ENCODE results near the gene SGMS1.

The SGMS1 gene

DNA sequence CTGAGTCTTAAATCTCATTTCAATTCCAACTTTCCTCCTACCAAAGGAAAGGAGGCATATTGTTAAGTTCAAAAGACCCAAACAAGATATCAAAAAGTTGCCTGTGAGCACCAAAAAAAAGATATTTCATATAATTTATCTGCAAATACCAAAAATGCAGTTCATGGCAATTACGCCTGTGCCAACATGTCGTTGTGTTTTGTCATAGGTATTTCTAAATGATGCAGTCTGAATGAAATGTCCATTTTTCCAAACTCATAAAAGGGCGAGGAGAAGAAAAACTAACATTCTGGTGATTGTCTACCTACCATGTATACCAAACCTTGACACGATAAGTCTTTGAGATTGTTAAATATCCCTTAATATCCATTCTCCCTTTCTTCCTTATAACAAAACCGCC, 109.8 kb downstream of the SGMS1 start:
- Histone ChIP-seq H3K4me1 (ENCODE audit: control insufficient read depth, low read length) (no peaks in the 10 kb centered on the region), H3K4me3 (ENCODE audit: low read length) (no peak overlapping the region), H3K4me2 (ENCODE audit: low read length) (no peak overlapping the region), H4K20me1 (ENCODE audit: control insufficient read depth, insufficient read depth, low read depth, low read length) (no peaks in the 10 kb centered on the region), H3K27me3 (ENCODE audit: control insufficient read depth, low read length) (no peaks in the 10 kb centered on the region), H3K9me3 (ENCODE audit: control insufficient read depth, insufficient read depth, low read length) (no peaks in the 10 kb centered on the region), H3K36me3 (ENCODE audit: control insufficient read depth, low read length) (no peaks in the 10 kb centered on the region), H3F3A (ENCODE audit: control insufficient read depth, insufficient read depth) (no peaks in the 10 kb centered on the region), H3K79me2 (ENCODE audit: control insufficient read depth, low read length) (no peaks in the 10 kb centered on the region), H3K9me2 (replicated peaks; ENCODE audit: control insufficient read depth, low read length) (no peaks in the 10 kb centered on the region), H3K27ac (ENCODE audit: low read depth, low read length) (no peak overlapping the region)
- TF ChIP-seq, protein P1, sequence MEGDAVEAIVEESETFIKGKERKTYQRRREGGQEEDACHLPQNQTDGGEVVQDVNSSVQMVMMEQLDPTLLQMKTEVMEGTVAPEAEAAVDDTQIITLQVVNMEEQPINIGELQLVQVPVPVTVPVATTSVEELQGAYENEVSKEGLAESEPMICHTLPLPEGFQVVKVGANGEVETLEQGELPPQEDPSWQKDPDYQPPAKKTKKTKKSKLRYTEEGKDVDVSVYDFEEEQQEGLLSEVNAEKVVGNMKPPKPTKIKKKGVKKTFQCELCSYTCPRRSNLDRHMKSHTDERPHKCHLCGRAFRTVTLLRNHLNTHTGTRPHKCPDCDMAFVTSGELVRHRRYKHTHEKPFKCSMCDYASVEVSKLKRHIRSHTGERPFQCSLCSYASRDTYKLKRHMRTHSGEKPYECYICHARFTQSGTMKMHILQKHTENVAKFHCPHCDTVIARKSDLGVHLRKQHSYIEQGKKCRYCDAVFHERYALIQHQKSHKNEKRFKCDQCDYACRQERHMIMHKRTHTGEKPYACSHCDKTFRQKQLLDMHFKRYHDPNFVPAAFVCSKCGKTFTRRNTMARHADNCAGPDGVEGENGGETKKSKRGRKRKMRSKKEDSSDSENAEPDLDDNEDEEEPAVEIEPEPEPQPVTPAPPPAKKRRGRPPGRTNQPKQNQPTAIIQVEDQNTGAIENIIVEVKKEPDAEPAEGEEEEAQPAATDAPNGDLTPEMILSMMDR (IDR thresholded peaks at IDR 0.05; ENCODE audit: low read depth, low read length, poor library complexity, severe bottlenecking) = no peak
- TF ChIP-seq EZH2phosphoT487 (IDR thresholded peaks at IDR 0.05; ENCODE audit: borderline replicate concordance, low read length) = no peak

DNA sequence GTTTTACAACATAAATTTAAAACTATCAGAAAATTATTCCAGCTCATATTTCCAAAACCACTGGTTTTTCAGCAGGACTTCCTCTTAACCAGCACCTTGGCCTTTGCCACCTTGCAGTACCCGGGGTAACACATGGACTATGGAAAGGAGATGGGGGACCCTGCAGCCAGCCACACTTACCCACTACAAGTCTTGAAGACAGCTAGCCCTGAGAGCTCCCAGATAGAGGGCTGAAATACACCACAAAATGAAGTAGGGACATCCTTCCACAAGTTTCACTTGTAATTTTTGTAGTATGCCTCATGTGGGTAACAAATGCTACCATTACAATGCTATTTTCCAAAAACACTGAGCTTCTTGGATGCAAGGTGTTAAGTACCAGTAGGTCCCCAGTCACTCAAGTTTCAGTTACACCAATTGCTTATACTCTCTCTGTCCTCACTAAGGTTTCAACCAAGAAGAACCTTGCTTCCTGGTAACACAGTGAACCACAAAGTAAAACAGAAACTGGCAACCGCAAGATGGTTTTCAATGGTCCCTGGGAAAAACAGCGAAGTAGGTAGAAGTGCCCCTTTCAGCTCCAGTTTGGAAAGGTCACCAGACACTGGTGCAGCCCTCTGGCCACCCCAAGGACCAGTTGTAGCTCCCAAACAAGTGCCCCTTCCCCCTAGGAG, 110.9 kb downstream of the SGMS1 start:
- Histone ChIP-seq H3K36me3 (ENCODE audit: control insufficient read depth, low read length) (no peaks in the 10 kb centered on the region), H3F3A (ENCODE audit: control insufficient read depth, insufficient read depth) (no peaks in the 10 kb centered on the region), H3K79me2 (ENCODE audit: control insufficient read depth, low read length) (no peaks in the 10 kb centered on the region), H4K20me1 (ENCODE audit: control insufficient read depth, insufficient read depth, low read depth, low read length) (no peaks in the 10 kb centered on the region), H3K9me3 (ENCODE audit: control insufficient read depth, insufficient read depth, low read length) (no peaks in the 10 kb centered on the region), H3K27ac (ENCODE audit: low read depth, low read length) (no peak overlapping the region), H3K4me3 (ENCODE audit: low read length) (no peak overlapping the region), H3K27me3 (ENCODE audit: control insufficient read depth, low read length) (no peaks in the 10 kb centered on the region), H3K9me2 (replicated peaks; ENCODE audit: control insufficient read depth, low read length) (no peaks in the 10 kb centered on the region; the same call in 1 of the 2 replicates), H3K4me1 (ENCODE audit: control insufficient read depth, low read length) (no peaks in the 10 kb centered on the region), H3K4me2 (ENCODE audit: low read length) (no peak overlapping the region)
- TF ChIP-seq EZH2phosphoT487 (IDR thresholded peaks at IDR 0.05; ENCODE audit: borderline replicate concordance, low read length) = no peak
- TF ChIP-seq, protein P1 (IDR thresholded peaks at IDR 0.05; ENCODE audit: low read depth, low read length, poor library complexity, severe bottlenecking) = no peak

DNA sequence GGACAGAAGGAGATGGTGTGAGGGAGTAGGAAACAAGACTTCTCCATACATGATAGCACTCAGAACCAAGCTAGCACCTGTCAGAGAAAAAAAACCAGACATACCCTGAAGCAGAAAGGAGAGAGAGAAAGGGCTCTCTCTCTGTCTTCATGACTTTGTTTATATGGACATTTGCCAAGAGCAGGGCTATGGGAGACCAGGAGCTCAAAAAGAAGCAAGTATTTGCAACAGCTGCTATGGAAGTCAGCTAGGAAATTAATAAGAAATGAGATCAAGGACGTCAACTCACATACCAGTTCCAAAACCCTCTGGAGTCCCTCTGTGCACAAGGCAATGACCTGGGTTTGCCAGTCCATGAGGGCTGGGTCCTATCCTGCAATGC, 111.6 kb downstream of the SGMS1 start:
- Histone ChIP-seq H3K9me2 (replicated peaks; ENCODE audit: control insufficient read depth, low read length) (no peaks in the 10 kb centered on the region; the same call in 1 of the 2 replicates), H3K4me3 (ENCODE audit: low read length) (no peak overlapping the region), H3F3A (ENCODE audit: control insufficient read depth, insufficient read depth) (no peaks in the 10 kb centered on the region), H3K4me1 (ENCODE audit: control insufficient read depth, low read length) (no peaks in the 10 kb centered on the region), H4K20me1 (ENCODE audit: control insufficient read depth, insufficient read depth, low read depth, low read length) (no peaks in the 10 kb centered on the region), H3K4me2 (ENCODE audit: low read length) (no peak overlapping the region), H3K27ac (ENCODE audit: low read depth, low read length) (no peak overlapping the region), H3K36me3 (ENCODE audit: control insufficient read depth, low read length) (no peaks in the 10 kb centered on the region), H3K9me3 (ENCODE audit: control insufficient read depth, insufficient read depth, low read length) (no peaks in the 10 kb centered on the region), H3K79me2 (ENCODE audit: control insufficient read depth, low read length) (no peaks in the 10 kb centered on the region), H3K27me3 (ENCODE audit: control insufficient read depth, low read length) (no peaks in the 10 kb centered on the region)
- TF ChIP-seq EZH2phosphoT487 (IDR thresholded peaks at IDR 0.05; ENCODE audit: borderline replicate concordance, low read length) = no peak
- TF ChIP-seq, protein P1 (IDR thresholded peaks at IDR 0.05; ENCODE audit: low read depth, low read length, poor library complexity, severe bottlenecking) = no peak

Measured in DOHH2 (cell line).